Ishikawa (cell line): ENCODE data around the gene RFC1.

Source experiments
- CEBPB ChIP-seq: IDR thresholded peaks from 2 replicates; pipeline ENCODE4 v1.6.1; 2012
- CREB1 ChIP-seq: IDR thresholded peaks from 2 replicates; pipeline ENCODE4 v1.6.1; 2012; ENCODE audit warnings: low read depth
- EGR1 ChIP-seq: IDR thresholded peaks from 2 replicates; pipeline ENCODE4 v1.6.1; 2012
- EP300 ChIP-seq: IDR thresholded peaks from 2 replicates; pipeline ENCODE4 v1.6.1; 2012; ENCODE audit warnings: borderline replicate concordance
- FOXM1 ChIP-seq: IDR thresholded peaks from 2 replicates; pipeline ENCODE4 v1.6.1; 2012; ENCODE audit warnings: low read depth, borderline replicate concordance
- NFIC ChIP-seq: IDR thresholded peaks from 2 replicates; pipeline ENCODE4 v1.6.1; 2012
- RAD21 ChIP-seq: IDR thresholded peaks from 2 replicates; pipeline ENCODE4 v1.6.1; 2012; ENCODE audit warnings: low read depth
- TAF1 ChIP-seq: IDR thresholded peaks from 2 replicates; pipeline ENCODE4 v1.6.1; 2012; ENCODE audit warnings: low read depth, mild to moderate bottlenecking
- TCF12 ChIP-seq: IDR thresholded peaks from 2 replicates; pipeline ENCODE4 v1.6.1; 2012; ENCODE audit warnings: low read depth
- TEAD4 ChIP-seq: IDR thresholded peaks from 2 replicates; pipeline ENCODE4 v1.6.1; 2012
- ZBTB7A ChIP-seq: IDR thresholded peaks from 2 replicates; pipeline ENCODE4 v1.6.1; 2012; ENCODE audit warnings: low read depth
- TF ChIP-seq, protein P1 (sequence below): IDR thresholded peaks from 2 replicates; pipeline ENCODE4 v1.6.1; 2012; ENCODE audit warnings: low read depth, mild to moderate bottlenecking
- TF ChIP-seq, protein P2 (sequence below): IDR thresholded peaks from 2 replicates; pipeline ENCODE4 v1.6.1; 2012
- TF ChIP-seq, protein P3 (sequence below): IDR thresholded peaks from 2 replicates; pipeline ENCODE4 v1.6.1; 2012

DNA sequence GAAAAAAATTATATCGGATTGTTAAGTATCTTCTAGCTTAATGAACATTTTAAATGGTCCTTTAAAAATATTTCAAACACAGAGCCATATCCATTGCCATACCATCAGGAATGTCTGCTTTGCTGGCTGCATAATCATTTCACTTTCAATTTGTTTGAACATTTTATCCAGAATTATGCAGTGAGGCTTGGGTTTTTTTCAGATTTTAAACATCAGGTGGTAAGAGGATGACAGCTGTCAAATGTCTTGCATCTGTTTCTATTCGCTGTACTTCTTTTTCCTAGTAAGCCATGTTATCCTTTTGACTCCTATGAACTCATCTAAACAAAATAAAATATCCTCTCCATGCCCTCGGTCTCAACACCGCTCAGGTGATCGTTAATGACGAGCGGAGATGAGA lies 802 bp downstream of the RFC1 start:
- TF ChIP-seq TAF1, result no peak
- TF ChIP-seq EP300, result no peak
- TF ChIP-seq, protein P1, sequence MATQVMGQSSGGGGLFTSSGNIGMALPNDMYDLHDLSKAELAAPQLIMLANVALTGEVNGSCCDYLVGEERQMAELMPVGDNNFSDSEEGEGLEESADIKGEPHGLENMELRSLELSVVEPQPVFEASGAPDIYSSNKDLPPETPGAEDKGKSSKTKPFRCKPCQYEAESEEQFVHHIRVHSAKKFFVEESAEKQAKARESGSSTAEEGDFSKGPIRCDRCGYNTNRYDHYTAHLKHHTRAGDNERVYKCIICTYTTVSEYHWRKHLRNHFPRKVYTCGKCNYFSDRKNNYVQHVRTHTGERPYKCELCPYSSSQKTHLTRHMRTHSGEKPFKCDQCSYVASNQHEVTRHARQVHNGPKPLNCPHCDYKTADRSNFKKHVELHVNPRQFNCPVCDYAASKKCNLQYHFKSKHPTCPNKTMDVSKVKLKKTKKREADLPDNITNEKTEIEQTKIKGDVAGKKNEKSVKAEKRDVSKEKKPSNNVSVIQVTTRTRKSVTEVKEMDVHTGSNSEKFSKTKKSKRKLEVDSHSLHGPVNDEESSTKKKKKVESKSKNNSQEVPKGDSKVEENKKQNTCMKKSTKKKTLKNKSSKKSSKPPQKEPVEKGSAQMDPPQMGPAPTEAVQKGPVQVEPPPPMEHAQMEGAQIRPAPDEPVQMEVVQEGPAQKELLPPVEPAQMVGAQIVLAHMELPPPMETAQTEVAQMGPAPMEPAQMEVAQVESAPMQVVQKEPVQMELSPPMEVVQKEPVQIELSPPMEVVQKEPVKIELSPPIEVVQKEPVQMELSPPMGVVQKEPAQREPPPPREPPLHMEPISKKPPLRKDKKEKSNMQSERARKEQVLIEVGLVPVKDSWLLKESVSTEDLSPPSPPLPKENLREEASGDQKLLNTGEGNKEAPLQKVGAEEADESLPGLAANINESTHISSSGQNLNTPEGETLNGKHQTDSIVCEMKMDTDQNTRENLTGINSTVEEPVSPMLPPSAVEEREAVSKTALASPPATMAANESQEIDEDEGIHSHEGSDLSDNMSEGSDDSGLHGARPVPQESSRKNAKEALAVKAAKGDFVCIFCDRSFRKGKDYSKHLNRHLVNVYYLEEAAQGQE, result no peak
- no peak for TF ChIP-seq RAD21
- no peak for TF ChIP-seq CEBPB
- TF ChIP-seq EGR1, result no peak
- no peak for TF ChIP-seq NFIC
- TF ChIP-seq, protein P2, sequence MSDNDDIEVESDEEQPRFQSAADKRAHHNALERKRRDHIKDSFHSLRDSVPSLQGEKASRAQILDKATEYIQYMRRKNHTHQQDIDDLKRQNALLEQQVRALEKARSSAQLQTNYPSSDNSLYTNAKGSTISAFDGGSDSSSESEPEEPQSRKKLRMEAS, result no peak
- TF ChIP-seq, protein P3, sequence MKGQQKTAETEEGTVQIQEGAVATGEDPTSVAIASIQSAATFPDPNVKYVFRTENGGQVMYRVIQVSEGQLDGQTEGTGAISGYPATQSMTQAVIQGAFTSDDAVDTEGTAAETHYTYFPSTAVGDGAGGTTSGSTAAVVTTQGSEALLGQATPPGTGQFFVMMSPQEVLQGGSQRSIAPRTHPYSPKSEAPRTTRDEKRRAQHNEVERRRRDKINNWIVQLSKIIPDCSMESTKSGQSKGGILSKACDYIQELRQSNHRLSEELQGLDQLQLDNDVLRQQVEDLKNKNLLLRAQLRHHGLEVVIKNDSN, result no peak
- no peak for TF ChIP-seq FOXM1
- TF ChIP-seq CREB1, result no peak
- no peak for TF ChIP-seq ZBTB7A
- no peak for TF ChIP-seq TCF12
- TF ChIP-seq TEAD4, result no peak
